Mucosa of descending colon (tissue), 3 donors: ENCODE results near the gene ERP44. TPM values are rescaled to one million over a fixed set of nuclear protein-coding genes. Genes with fewer than 3 reads are reported as not detected.

Experiments
- ATAC-seq: fragments of 200-7000 bp; cut with Tn5 transposase; one replicate; pipeline ENCODE4 v1.9.1; 2020; ENCODE audit warnings: mild to moderate bottlenecking, moderate library complexity
- DNase-seq, 3 donors: peaks; one replicate each; pipeline ENCODE4 v3.0.0-alpha.2; 2020
- H3K36me3 ChIP-seq: fragments of 200-600 bp; one replicate; pipeline ENCODE4 v1.8.0; 2021; ENCODE audit warnings: low read depth, mild to moderate bottlenecking
- H3K4me1 ChIP-seq: fragments of 200-600 bp; one replicate; pipeline ENCODE4 v1.8.0; 2021; ENCODE audit warnings: low read depth, mild to moderate bottlenecking
- H3K4me3 ChIP-seq: fragments of 200-600 bp; one replicate; pipeline ENCODE4 v1.8.0; 2021; ENCODE audit warnings: mild to moderate bottlenecking
- H3K9me3 ChIP-seq: fragments of 200-600 bp; one replicate; pipeline ENCODE4 v1.8.0; 2021; ENCODE audit warnings: mild to moderate bottlenecking
- CTCF ChIP-seq: fragments of 200-600 bp; IDR thresholded peaks from one replicate; pipeline ENCODE4 v1.8.0; 2022; ENCODE audit warnings: antibody characterized with exemption, mild to moderate bottlenecking
- intact Hi-C, 2 donors: fragments of 100-400 bp; cut with DNase I in 1 of 2; cut with micrococcal nuclease in 1 of 2; formaldehyde crosslinking; loops; one replicate each; pipeline versions ENCODE4 v1.11.0 to v1.11.1; 2022; cut with DNase I, micrococcal nuclease
- total RNA-seq, 3 donors: library from RNA; stranded (reverse); fragmentation: NEBNext Ultra II Directional in 2 of 3; extraction: Animal tissue kit (Norgen Biotek cat#: 25700) in 2 of 3; gene quantifications; one replicate each; pipeline versions ENCODE4 v1.2.1 to v1.2.4, GENCODE V29; 2021 to 2023
- donor health status: DM: no; HTN: no; CAD: no; lungs with moderate emphysema.
- donor health status: DM: no; HTN: no; CAD: no.
- donor health status: DM: no; HTN: yes; CAD: no.

Gene ERP44
- total RNA-seq, 3 donors from 2014 or later: 19.5 to 29.7 (median 26.4) TPM

DNA sequence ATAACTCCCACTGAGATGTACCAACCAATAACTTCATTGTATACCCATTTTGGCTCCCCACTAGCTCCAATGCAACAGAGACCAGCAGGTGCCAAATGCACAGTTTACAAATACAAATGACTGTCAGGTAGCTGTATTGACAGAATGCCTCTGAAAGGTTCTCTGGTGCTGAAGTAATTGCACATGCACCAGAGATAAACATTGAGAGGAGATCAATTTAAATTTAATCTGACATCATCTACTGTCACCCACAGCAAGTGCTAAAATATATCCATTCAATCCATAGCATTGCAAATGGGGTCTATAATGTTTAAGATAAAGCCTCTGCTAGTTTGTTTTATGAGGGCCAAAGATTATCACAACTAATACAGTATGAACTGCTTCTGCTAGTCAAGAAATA lies 112.2 kb downstream of the ERP44 start:
- no peaks in the 10 kb centered on the region for H3K4me1 ChIP-seq
- no peaks in the 10 kb centered on the region for H3K36me3 ChIP-seq

GRCh38 chr9:99980598-99980997 lies 118.2 kb downstream of the ERP44 start:
- intact Hi-C loops: no loop called here
- no peak for TF ChIP-seq CTCF
- no peaks in the 10 kb centered on the region for H3K9me3 ChIP-seq
- no peaks in the 10 kb centered on the region for H3K4me1 ChIP-seq
- DNase-seq (no peak), ATAC-seq (no peak)
- no peak overlapping the region for H3K4me3 ChIP-seq
- H3K36me3 ChIP-seq: no peaks in the 10 kb centered on the region

More for the DNA sequence above, 112.2 kb downstream of the ERP44 start:
- no peak for TF ChIP-seq CTCF
- DNase-seq (no peak), ATAC-seq (no peak)
- intact Hi-C loops: no loop called here
- no peak overlapping the region for H3K4me3 ChIP-seq
- H3K9me3 ChIP-seq: peaks cover 11% of the 10 kb centered on the region

- ATAC-seq: no peak
- intact Hi-C loops: no loop called here
- DNase-seq: no peak
- no peaks in the 10 kb centered on the region for H3K4me1 ChIP-seq
- no peaks in the 10 kb centered on the region for H3K36me3 ChIP-seq
- H3K9me3 ChIP-seq: no peaks in the 10 kb centered on the region
- H3K4me3 ChIP-seq: no peak overlapping the region
- no peak for TF ChIP-seq CTCF
These were observed 120.6 kb downstream of the ERP44 start for GRCh38 chr9:99978221-99978620.

DNA sequence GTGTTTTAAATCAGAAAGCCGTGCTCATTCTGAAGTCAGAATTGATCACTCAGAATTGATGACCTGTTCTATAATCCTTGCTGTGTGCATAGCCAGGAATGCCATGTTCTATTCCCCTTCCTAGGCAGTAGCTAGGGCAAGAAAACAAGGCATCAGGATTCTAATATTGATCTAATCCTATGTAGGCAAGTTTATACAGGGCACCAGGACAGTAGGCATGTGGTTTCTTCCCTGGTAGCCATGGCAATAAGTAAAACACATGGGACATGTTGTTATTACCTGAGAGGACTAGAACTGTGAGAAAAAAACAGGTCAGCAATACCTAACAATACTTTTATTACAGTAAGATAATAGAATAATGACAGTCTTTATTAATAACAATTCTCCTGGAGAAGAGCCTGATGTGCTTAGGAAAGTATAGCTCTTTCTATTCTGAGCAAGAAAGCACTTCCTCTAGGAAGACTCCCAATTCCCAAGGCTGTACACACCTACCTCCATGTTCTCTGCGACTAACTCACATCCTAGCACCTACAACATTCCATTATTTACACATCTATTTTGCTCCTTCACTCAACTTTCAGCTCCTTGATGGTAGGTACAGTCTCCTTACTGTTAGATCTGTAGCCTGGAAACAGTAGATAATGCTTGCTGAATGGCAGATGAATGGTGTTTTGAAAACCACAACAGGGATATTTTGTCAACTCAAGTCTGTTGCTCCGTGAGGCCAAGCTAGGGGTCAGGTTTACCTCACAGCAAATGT lies 121.6 kb downstream of the ERP44 start:
- Histone ChIP-seq H3K9me3 (no peaks in the 10 kb centered on the region), H3K4me1 (no peaks in the 10 kb centered on the region), H3K4me3 (no peak overlapping the region), H3K36me3 (no peaks in the 10 kb centered on the region)
- intact Hi-C loops: no loop called here
- ATAC-seq: no peak
- DNase-seq: no peak
- no peak for TF ChIP-seq CTCF

GRCh38 chr9:99973455-99973854 lies 125.3 kb downstream of the ERP44 start:
- no peak overlapping the region for H3K4me3 ChIP-seq
- no peaks in the 10 kb centered on the region for H3K4me1 ChIP-seq
- H3K9me3 ChIP-seq: no peaks in the 10 kb centered on the region
- ATAC-seq (no peak), DNase-seq (no peak)
- intact Hi-C loops: no loop called here
- H3K36me3 ChIP-seq: no peaks in the 10 kb centered on the region
- TF ChIP-seq CTCF: no peak
